Measurements from ENCODE around the gene CFAP61.

DNA sequence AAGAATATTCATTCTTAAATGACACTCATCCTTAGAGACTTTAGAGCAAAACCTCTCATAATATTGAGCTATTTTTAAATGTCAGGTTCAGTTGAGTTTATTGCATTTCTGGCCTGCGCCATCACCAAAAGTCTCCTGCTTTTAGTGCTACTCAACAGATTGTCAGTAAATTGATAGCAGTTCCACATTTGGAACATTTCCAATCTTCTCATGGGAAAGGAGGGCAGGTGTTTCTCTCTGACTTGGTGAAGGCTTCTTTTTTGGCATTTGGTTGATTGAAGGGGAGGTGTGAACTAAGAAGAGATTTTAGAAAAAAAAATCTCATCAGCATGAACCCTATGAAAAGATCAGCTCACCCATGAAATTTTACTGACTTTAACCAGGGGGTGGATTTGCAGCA is 189.6 kb downstream of the CFAP61 start:
- TF ChIP-seq, protein P1, sequence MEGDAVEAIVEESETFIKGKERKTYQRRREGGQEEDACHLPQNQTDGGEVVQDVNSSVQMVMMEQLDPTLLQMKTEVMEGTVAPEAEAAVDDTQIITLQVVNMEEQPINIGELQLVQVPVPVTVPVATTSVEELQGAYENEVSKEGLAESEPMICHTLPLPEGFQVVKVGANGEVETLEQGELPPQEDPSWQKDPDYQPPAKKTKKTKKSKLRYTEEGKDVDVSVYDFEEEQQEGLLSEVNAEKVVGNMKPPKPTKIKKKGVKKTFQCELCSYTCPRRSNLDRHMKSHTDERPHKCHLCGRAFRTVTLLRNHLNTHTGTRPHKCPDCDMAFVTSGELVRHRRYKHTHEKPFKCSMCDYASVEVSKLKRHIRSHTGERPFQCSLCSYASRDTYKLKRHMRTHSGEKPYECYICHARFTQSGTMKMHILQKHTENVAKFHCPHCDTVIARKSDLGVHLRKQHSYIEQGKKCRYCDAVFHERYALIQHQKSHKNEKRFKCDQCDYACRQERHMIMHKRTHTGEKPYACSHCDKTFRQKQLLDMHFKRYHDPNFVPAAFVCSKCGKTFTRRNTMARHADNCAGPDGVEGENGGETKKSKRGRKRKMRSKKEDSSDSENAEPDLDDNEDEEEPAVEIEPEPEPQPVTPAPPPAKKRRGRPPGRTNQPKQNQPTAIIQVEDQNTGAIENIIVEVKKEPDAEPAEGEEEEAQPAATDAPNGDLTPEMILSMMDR (IDR thresholded peaks at IDR 0.05): no peak
- TF ChIP-seq POLR2A (IDR thresholded peaks at IDR 0.05): no peak
